Gastrocnemius medialis (tissue), 4 donors: ENCODE results near the gene SYCE3. TPM values are rescaled to one million over a fixed set of nuclear protein-coding genes. Genes with fewer than 3 reads are reported as not detected.

Source experiments
- ATAC-seq, 2 donors: fragments of 150-250 bp; one replicate each; pipeline ENCODE4 v1.9.1; 2016
- DNase-seq, 2 donors: peaks; one replicate each; pipeline ENCODE4 v3.0.0-alpha.2; 2019
- H3K27ac ChIP-seq, 4 donors: fragments of 200-600 bp; sonication (generic); 1 replicate in 1 of 4; 2 replicates in 3 of 4; pipeline ENCODE4 v1.5.1; 2016 to 2018; ENCODE audit warnings: mild to moderate bottlenecking in 2 of 4, moderate library complexity in 1 of 4
- H3K27me3 ChIP-seq, 3 donors: fragments of 200-600 bp; sonication (generic) in 2 of 3; 1 replicate in 1 of 3; 2 replicates in 2 of 3; pipeline versions ENCODE4 v1.5.1 to v1.6.0; 2016 to 2019; ENCODE audit warnings: mild to moderate bottlenecking in 1 of 3, moderate library complexity in 1 of 3
- H3K36me3 ChIP-seq, 2 donors: fragments of 200-600 bp; sonication (generic) in 1 of 2; one replicate each; pipeline ENCODE4 v1.5.1; 2017 to 2018
- H3K4me1 ChIP-seq, 2 donors: fragments of 200-600 bp; sonication (generic) in 1 of 2; one replicate each; pipeline ENCODE4 v1.5.1; 2016 to 2017; ENCODE audit warnings: mild to moderate bottlenecking in 2 of 2
- H3K4me3 ChIP-seq, 4 donors: fragments of 200-600 bp; sonication (generic) in 3 of 4; 1 replicate in 1 of 4; 2 replicates in 3 of 4; pipeline ENCODE4 v1.5.1; 2016 to 2019; ENCODE audit warnings: mild to moderate bottlenecking in 2 of 4
- H3K9me3 ChIP-seq, 3 donors: fragments of 200-600 bp; sonication (generic) in 2 of 3; 1 replicate in 1 of 3; 2 replicates in 2 of 3; pipeline ENCODE4 v1.5.1; 2016 to 2019
- POLR2A ChIP-seq, 2 donors: fragments of 450-650 bp; IDR thresholded peaks; one replicate each; pipeline ENCODE4 v1.6.1; 2017; ENCODE audit warnings: antibody characterized with exemption in 2 of 2, mild to moderate bottlenecking in 2 of 2, moderate library complexity in 2 of 2
- in situ Hi-C, 4 donors: fragments of 200-750 bp; cut with MboI; loops; one replicate each; pipeline versions ENCODE4 v1.15.0 to v1.8.0; 2017; ENCODE audit warnings: low sequenced_read_pairs in 4 of 4
- intact Hi-C: fragments of 100-400 bp; cut with DNase I; formaldehyde crosslinking; loops from one replicate; pipeline ENCODE4 v1.15.1; 2023; ENCODE audit warnings: low total_unique reads
- total RNA-seq, 4 donors: library from RNA; depleted of rRNA; stranded (reverse); fragments of >200 nt; gene quantifications; one replicate each; pipeline versions ENCODE4 v1.1.0 to v1.2.3, GENCODE V29; 2016
- TF ChIP-seq, protein P1 (sequence below), 5 experiments: fragments of 450-650 bp in 3 of 5; fragments of 200-600 bp in 2 of 5; sonication (generic) in 2 of 5; IDR thresholded peaks in 4 of 5; conservative IDR thresholded peaks in 1 of 5; 1 replicate in 4 of 5; 2 replicates in 1 of 5; pipeline ENCODE4 v1.5.1; 2016 to 2019; ENCODE audit warnings: antibody characterized with exemption in 5 of 5, mild to moderate bottlenecking in 3 of 5, moderate library complexity in 3 of 5

SYCE3 gene
- total RNA-seq, 4 donors from 2014 or later: not detected

- ATAC-seq (no peak), DNase-seq (no peak)
- Histone ChIP-seq H3K27ac (no peak overlapping the region), H3K4me3 (no peak overlapping the region), H3K9me3 (no peaks in the 10 kb centered on the region), H3K4me1 (no peaks in the 10 kb centered on the region), H3K36me3 (no peaks in the 10 kb centered on the region), H3K27me3 (peaks cover 27 to 61% (median 38%) of the 10 kb centered on the region in 3 donors)
- in situ Hi-C loops (no loop called here), intact Hi-C loops (no loop called here)
- TF ChIP-seq, protein P1, sequence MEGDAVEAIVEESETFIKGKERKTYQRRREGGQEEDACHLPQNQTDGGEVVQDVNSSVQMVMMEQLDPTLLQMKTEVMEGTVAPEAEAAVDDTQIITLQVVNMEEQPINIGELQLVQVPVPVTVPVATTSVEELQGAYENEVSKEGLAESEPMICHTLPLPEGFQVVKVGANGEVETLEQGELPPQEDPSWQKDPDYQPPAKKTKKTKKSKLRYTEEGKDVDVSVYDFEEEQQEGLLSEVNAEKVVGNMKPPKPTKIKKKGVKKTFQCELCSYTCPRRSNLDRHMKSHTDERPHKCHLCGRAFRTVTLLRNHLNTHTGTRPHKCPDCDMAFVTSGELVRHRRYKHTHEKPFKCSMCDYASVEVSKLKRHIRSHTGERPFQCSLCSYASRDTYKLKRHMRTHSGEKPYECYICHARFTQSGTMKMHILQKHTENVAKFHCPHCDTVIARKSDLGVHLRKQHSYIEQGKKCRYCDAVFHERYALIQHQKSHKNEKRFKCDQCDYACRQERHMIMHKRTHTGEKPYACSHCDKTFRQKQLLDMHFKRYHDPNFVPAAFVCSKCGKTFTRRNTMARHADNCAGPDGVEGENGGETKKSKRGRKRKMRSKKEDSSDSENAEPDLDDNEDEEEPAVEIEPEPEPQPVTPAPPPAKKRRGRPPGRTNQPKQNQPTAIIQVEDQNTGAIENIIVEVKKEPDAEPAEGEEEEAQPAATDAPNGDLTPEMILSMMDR (IDR thresholded peaks at IDR 0.05 in 4 of 5, conservative IDR thresholded peaks at IDR 0.05 in 1 of 5): no peak
- TF ChIP-seq POLR2A (IDR thresholded peaks at IDR 0.05): no peak
Measured at GRCh38 chr22:50604256-50605001, 41.7 kb upstream of the SYCE3 start.

DNA sequence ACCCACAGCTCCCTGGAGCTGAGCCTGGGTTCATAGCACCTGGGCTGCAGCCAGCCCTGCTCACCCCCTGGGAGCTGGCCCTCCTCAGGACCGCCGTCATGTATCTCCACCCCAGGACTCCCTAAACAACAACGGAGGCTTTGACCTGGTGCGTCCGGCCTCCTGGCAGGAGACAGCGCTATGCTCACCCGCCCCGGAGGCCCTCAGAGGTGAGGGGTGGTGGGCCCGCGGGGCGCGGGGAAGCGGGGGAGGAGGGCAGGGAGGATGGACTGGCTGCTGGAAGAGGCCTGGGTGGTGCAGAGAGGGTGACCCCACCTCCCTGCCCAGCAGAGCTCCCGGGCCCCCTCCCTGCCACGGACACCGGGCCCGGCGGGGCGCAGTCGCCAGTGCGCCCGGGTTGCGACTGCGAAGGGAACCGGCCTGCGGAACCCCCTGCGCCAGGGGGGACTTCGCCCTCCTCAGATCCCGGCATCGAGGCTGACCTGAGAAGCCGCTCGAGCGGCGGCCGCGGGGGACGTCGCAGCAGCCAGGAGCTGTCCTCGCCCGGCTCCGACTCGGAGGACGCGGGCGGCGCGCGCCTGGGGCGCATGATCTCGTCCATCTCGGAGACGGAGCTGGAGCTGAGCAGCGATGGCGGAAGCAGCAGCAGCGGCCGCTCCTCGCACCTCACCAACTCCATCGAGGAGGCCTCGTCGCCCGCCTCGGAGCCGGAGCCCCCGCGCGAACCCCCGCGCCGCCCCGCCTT lies 41.0 kb upstream of the SYCE3 start:
- Histone ChIP-seq H3K4me1 (no peaks in the 10 kb centered on the region), H3K4me3 (no peak overlapping the region), H3K27ac (no peak overlapping the region), H3K36me3 (no peaks in the 10 kb centered on the region), H3K27me3 (peaks cover 28 to 64% (median 44%) of the 10 kb centered on the region in 3 donors), H3K9me3 (no peaks in the 10 kb centered on the region)
- no peak for ATAC-seq
- in situ Hi-C loops (no loop called here), intact Hi-C loops (no loop called here)
- no peak for TF ChIP-seq POLR2A (IDR thresholded peaks at IDR 0.05)
- TF ChIP-seq, protein P1 (IDR thresholded peaks at IDR 0.05 in 4 of 5, conservative IDR thresholded peaks at IDR 0.05 in 1 of 5): no peak
- no peak for DNase-seq

DNA sequence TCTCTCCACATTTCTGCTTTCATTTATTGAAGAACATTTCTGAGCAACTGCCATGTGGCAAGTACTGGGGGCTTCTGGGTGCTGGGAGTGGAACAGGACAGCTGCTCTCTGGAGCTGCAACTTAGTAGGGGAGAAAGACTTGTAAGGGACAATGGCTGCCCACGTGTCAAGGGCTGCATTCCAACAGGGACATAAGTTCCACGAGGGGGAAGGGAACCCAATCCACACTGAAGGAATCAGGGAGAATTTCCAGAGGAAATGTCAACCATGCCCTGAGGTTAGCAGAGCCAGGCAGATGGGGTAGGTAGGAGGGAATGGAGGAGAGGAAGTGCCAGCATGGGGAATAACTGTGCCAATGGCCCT lies 39.6 kb upstream of the SYCE3 start:
- peaks cover 28 to 60% (median 45%) of the 10 kb centered on the region in 3 donors for H3K27me3 ChIP-seq
- no peak overlapping the region for H3K27ac ChIP-seq
- H3K4me3 ChIP-seq: no peak overlapping the region
- DNase-seq (no peak), ATAC-seq (no peak)
- H3K36me3 ChIP-seq: no peaks in the 10 kb centered on the region
- H3K9me3 ChIP-seq: no peaks in the 10 kb centered on the region
- in situ Hi-C loops: no loop called here
- intact Hi-C loops: no loop called here
- H3K4me1 ChIP-seq: no peaks in the 10 kb centered on the region
- no peak for TF ChIP-seq POLR2A (IDR thresholded peaks at IDR 0.05)
- TF ChIP-seq, protein P1 (IDR thresholded peaks at IDR 0.05 in 4 of 5, conservative IDR thresholded peaks at IDR 0.05 in 1 of 5): no peak

- TF ChIP-seq, protein P1 (IDR thresholded peaks at IDR 0.05 in 4 of 5, conservative IDR thresholded peaks at IDR 0.05 in 1 of 5): no peak
- TF ChIP-seq POLR2A (IDR thresholded peaks at IDR 0.05): no peak
- DNase-seq (no peak), ATAC-seq (no peak)
- Histone ChIP-seq H3K27me3 (peaks cover 25 to 60% (median 45%) of the 10 kb centered on the region in 3 donors), H3K27ac (no peak overlapping the region), H3K9me3 (no peaks in the 10 kb centered on the region), H3K4me3 (no peak overlapping the region), H3K4me1 (no peaks in the 10 kb centered on the region), H3K36me3 (no peaks in the 10 kb centered on the region)
- in situ Hi-C loops: no loop called here
- intact Hi-C loops: no loop called here
Measured at GRCh38 chr22:50601669-50602337, 39.1 kb upstream of the SYCE3 start.
